ENCODE results near the gene TOMM5. TPM values are rescaled to one million over a fixed set of nuclear protein-coding genes. Genes with fewer than 3 reads are reported as not detected.

Gene TOMM5
- total and polyA plus RNA-seq, 8 donors = 22.8 to 59.2 (median 38.0) TPM

- Histone ChIP-seq H3K4me3 (no peak overlapping the region), H3K27ac (no peak overlapping the region), H3K9me3 (no peaks in the 10 kb centered on the region), H3K27me3 (no peaks in the 10 kb centered on the region), H3K36me3 (no peaks in the 10 kb centered on the region), H3K4me1 (no peaks in the 10 kb centered on the region)
- FAIRE-seq (no peak), DNase-seq (no peak), ATAC-seq (no peak)
- intact Hi-C loops (cut with DNase I) = no loop called here
- TF ChIP-seq, protein P1, sequence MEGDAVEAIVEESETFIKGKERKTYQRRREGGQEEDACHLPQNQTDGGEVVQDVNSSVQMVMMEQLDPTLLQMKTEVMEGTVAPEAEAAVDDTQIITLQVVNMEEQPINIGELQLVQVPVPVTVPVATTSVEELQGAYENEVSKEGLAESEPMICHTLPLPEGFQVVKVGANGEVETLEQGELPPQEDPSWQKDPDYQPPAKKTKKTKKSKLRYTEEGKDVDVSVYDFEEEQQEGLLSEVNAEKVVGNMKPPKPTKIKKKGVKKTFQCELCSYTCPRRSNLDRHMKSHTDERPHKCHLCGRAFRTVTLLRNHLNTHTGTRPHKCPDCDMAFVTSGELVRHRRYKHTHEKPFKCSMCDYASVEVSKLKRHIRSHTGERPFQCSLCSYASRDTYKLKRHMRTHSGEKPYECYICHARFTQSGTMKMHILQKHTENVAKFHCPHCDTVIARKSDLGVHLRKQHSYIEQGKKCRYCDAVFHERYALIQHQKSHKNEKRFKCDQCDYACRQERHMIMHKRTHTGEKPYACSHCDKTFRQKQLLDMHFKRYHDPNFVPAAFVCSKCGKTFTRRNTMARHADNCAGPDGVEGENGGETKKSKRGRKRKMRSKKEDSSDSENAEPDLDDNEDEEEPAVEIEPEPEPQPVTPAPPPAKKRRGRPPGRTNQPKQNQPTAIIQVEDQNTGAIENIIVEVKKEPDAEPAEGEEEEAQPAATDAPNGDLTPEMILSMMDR (IDR thresholded peaks at IDR 0.05) = no peak
- 87 to 88% methylated on average over 4 of the region's 4 CpGs for WGBS, 2 donors
Observed at GRCh38 chr9:37639109-37639762, 46.8 kb upstream of the TOMM5 start.

GRCh38 chr9:37636511-37637448 lies 44.4 kb upstream of the TOMM5 start:
- intact Hi-C loops (cut with DNase I) = no loop called here
- no peaks in the 10 kb centered on the region for H3K4me1 ChIP-seq
- peak in 1 of 6 donors; percentile 32 for DNase-seq
- FAIRE-seq = no peak
- no peaks in the 10 kb centered on the region for H3K36me3 ChIP-seq
- H3K27me3 ChIP-seq = no peaks in the 10 kb centered on the region
- H3K9me3 ChIP-seq = no peaks in the 10 kb centered on the region
- TF ChIP-seq, protein P1 (IDR thresholded peaks at IDR 0.05) = no peak
- H3K4me3 ChIP-seq = no peak overlapping the region
- WGBS, 2 donors = 85 to 90% methylated on average over 37 to 39 of the region's 39 CpGs
- no peak for ATAC-seq
- no peak overlapping the region for H3K27ac ChIP-seq

DNA sequence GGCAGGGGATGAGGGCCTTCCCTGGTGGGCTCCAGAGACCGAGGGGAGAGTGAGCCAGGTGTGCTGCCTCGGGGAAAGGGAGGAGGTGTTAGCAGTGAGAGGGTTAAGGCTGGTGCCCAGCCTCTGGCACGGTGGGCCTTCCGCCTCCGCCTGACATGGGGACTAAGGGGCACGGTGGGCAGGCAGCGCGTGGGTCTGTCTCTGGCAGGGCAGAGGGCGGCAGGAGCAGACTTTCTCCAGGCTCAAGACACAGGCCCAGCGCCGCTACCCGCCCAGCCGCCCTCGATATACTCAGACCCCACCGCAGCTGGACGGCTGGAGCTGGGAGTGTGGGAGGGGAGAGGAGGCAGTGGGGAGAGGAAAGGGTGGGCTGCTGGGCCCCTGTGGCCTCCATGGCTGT lies 43.4 kb upstream of the TOMM5 start:
- FAIRE-seq (no peak), ATAC-seq (no peak), DNase-seq (peak in 1 of 6 donors; percentile 61)
- H3K27ac ChIP-seq = no peak overlapping the region
- no peaks in the 10 kb centered on the region for H3K27me3 ChIP-seq
- intact Hi-C loops (cut with DNase I) = no loop called here
- H3K4me1 ChIP-seq = no peaks in the 10 kb centered on the region
- no peaks in the 10 kb centered on the region for H3K9me3 ChIP-seq
- TF ChIP-seq, protein P1 (IDR thresholded peaks at IDR 0.05) = no peak
- WGBS, 2 donors = 73 to 79% methylated on average over 16 of the region's 16 CpGs
- no peaks in the 10 kb centered on the region for H3K36me3 ChIP-seq
- no peak overlapping the region for H3K4me3 ChIP-seq

- DNase-seq (no peak), FAIRE-seq (no peak), ATAC-seq (no peak)
- H3K36me3 ChIP-seq = no peaks in the 10 kb centered on the region
- no peaks in the 10 kb centered on the region for H3K9me3 ChIP-seq
- no peak overlapping the region for H3K27ac ChIP-seq
- intact Hi-C loops (cut with DNase I) = no loop called here
- no peaks in the 10 kb centered on the region for H3K4me1 ChIP-seq
- TF ChIP-seq, protein P1 (IDR thresholded peaks at IDR 0.05) = no peak
- no peak overlapping the region for H3K4me3 ChIP-seq
- WGBS, 2 donors = 75 to 83% methylated on average over 4 of the region's 4 CpGs
- H3K27me3 ChIP-seq = no peaks in the 10 kb centered on the region
Observed at GRCh38 chr9:37632479-37632878, 40.1 kb upstream of the TOMM5 start.
